Activated CD4-positive, alpha-beta T cell treated with anti-CD3 and anti-CD28 coated beads for 24 hours (primary cell): ENCODE measurements around the gene EGF.
"Not testable (repeated sequence)": the region's sequence is repeated elsewhere in the genome, so short reads cannot be mapped to it uniquely, and the experiment has no call there.

Experiments
- DNase-seq, 2 donors: peaks; one replicate each; pipeline ENCODE4 v3.0.0-alpha.2; 2020; ENCODE audit warnings: low read depth in 2 of 2

Gene EGF

DNA sequence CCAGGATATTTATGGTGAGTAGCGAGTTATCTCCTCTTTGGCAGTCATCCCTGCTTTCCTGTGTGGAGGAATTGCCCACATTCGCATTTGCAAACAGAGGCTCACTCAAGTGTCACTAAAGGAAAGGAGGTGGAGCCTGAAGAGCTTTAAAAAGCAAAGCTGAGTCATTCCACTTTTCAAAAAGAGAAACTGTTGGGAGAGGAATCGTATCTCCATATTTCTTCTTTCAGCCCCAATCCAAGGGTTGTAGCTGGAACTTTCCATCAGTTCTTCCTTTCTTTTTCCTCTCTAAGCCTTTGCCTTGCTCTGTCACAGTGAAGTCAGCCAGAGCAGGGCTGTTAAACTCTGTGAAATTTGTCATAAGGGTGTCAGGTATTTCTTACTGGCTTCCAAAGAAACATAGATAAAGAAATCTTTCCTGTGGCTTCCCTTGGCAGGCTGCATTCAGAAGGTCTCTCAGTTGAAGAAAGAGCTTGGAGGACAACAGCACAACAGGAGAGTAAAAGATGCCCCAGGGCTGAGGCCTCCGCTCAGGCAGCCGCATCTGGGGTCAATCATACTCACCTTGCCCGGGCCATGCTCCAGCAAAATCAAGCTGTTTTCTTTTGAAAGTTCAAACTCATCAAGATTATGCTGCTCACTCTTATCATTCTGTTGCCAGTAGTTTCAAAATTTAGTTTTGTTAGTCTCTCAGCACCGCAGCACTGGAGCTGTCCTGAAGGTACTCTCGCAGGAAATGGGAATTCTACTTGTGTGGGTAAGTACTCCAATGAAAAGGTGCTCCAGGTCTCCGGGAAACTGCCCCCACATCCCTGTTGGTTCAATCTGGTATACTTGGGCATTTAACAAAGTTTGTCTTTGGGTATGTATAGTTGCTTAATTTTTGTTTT, at the start of gene EGF:
Gene EGF, plus strand, starts transcription at position 178 of the 890 bp plus-strand sequence. Its CDS starts 453 bp downstream, at position 631.
- DNase-seq = no peak

DNA sequence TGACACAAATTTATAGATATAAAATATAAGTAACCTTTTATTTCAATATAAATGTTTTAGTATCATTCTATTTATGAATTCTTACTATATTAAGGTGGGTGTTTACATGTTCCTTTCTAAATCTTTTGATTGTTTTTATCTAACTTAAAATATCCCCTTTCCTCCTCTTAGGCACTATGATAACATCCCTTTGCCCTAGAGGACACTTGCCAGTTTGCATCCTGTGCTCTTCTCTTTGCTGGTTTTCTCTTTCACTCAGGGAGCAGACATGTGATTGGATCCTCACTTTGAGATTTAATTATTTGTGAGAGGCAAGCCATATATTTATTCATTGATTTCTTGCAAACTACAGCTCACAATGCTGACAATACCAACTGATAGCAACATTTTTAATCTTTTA, 48.5 kb upstream of the EGF start:
- no peak for DNase-seq

DNA sequence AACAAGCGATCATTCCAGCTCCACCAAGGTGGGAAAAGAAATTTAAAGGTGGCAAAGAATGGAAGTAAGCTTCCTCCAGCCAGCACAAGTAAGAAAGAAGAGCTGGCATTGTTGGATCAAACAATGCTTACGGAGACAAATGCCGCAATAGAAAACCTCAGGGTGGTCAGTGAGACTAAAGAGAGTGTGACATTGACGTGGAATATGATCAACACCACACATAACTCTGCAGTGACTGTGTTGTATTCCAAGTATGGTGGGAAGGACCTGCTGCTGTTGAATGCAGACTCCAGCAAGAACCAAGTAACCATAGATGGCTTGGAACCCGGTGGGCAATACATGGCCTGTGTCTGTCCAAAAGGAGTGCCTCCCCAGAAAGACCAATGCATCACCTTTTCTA, 42.6 kb upstream of the EGF start:
- no peak for DNase-seq

DNA sequence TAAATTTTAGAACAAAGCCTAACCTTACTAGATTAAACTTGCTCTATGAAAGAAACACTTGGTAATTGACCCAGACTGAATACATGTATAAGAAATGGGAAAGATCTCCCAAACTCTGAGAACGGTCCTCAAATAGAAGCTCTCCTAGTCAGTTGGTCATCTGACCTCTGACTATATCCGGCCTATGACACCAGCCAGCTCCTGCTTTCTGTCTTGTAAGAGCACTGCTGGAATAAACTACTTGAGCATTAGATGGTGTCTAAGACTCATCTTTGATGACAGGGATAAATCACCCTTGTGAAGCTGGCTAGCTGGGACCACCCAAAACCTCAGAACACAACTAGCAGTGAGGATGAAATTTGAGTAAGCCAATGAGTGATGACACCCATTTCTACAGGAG, 40.6 kb upstream of the EGF start:
- DNase-seq = no peak

DNA sequence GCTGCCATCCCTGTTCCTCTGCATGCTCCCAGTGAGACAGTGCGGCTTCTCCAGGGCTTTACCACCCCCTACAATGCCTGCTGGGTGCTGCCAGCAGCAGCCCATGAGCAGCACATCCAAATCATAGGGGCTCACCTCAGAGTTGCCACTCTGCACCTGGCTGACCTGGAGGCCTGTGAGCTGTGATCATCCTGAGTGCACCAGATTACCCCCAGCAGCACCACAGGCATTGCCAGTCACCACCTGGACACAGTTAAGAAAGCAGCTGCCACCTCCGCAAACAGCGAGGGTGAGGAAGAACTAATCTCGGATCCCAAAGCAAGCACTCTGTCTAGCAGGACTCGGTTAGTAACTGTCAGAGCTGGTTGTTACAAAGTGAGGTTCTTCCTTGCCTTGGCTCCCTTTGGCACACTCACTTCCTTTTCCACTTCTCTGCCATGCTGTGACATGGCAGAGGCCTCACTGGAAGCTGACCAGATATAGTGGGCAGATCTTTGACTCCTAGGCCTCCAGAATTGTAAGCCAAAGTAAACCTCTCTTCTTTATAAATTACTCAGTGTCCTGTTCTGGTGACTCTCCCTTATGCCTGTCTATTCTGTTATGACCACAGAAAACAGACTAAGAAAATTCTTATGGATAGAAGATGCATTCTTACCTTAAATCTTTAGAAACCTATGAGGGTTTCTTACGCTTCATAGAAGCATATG, 39.6 kb upstream of the EGF start:
- DNase-seq = no peak

DNA sequence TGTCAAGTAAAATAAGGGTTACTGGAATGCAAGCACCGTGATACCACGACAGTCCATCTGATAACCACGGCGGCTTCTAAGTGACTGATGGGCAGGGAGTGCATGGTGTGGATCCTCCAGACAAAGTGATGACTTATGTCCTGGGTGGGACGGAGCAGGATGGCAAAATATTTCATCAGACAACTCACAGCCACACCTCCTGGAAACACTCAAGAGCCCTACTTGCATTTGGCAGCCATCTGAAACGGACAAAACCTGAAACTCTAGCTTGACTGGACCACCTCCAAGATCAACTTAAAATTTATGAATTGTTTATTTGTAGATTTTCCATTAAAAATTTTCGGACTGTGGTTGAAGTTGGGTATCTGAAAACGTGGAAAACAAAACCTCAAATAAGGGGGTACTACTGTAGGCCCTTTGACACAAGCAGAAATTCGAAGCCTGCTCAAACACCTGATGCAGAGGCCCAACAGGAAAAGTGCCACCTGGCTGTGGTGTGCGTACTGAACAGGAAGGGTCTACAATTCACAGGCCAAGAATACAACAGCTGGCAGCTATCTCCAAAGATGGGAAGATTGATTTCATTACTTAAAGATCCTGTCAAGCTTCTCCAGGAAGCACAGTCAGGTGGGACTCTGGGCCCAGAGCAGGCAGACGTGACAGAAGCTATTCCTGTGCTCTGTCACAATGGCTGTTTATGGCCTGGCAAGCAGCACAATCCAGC, 38.7 kb upstream of the EGF start:
- no peak for DNase-seq

DNA sequence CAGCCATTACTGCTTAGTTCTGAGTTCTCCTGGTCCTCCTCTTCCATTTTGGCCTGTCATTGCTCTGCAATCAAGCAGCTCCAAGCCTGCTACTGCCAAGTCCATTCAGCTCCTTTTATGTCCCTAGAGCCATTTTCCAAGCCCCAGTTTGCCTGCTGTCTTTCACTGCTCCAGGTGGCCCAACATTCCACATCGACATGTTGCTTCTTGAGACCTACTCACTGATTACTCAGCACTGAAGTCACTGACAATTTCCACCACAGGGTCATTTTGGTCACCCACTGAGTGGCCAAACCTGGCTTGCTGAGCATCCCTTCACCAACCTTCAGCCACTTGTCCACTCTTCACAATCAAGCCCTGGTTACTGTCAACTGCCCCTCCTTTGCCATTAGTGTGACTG, 37.6 kb upstream of the EGF start:
- DNase-seq = no peak

DNA sequence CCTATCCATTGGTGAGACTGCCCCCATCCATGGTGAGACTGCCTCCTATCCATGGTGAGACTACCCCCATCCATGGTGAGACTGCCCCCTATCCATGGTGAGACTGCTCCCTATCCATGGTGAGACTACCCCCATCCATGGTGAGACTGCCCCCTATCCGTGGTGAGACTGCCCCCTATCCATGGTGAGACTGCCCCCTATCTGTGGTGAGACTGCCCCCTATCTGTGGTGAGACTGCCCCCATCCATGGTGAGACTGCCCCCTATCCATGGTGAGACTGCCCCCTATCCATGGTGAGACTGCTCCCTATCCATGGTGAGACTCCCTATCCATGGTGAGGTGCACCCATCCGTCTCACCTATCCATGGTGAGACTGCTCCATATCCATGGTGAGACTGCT, 37.1 kb upstream of the EGF start:
- DNase-seq = not testable (repeated sequence)

DNA sequence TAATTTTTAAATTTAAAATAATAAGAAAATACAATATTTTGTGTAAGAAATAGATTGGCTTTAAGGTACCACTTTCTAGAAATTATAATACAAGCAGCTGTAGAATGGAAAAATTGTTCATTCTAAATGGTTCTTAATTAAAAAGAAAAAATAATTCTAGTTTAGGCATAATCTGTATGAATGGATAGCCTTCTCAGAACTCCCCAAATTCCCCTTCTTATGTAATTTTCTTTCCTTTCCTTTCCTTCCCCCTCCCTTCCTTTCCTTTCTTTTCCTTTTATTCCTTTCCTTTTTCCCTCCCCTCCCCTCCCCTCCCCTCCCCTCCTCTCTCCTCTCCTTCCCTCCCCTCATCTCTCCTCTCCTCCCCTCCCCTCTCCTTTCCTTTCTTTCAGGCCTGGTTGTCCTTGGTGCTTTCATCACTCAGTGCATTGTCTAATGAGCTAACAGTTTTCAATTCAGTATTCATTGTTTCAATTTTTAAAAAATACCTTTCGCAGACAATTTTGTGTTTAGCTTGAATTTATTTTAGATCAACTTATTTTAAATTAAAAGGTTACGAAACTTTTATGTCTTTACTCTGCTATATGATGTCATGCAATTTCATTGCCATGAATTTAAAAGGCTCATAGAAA, 35.9 kb upstream of the EGF start:
- DNase-seq = no peak

DNA sequence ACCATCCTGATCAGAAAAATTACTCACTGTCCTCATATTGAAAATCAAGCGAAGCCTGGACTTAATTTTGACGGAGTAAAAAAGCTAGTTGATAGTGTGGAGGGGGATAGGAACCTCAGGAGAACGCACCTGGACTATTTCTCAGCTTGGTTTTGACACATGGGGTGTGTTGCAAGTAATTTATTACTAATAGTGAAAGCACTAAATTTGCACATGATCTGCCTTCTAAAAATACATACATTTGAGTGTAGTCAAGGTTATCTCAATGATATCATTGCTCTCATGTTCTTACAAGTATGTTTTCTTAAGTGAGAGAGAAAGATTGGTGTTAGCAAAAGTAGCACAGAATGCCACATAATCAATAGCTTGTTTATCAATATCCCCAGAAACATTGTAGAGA, 35.3 kb upstream of the EGF start:
- DNase-seq = no peak

DNA sequence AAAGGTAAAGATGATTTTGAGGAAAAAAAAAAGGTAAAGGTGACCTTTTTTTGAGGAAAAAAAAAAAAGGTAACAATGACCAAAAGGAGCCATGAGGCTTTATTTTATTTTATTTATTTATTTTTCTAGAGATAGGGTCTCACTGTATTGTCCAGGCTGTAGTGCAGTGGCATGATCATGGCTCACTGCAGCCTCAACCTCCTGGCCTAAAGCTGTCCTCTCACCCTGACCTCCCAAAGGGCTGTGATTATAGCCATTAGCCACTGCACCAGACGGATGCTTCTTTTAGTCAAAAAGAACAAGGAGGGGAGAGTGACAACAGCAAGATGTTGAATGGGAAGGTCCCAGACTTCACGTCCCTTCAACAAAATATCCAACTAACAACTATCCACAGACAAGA, 34.3 kb upstream of the EGF start:
- DNase-seq = no peak

DNA sequence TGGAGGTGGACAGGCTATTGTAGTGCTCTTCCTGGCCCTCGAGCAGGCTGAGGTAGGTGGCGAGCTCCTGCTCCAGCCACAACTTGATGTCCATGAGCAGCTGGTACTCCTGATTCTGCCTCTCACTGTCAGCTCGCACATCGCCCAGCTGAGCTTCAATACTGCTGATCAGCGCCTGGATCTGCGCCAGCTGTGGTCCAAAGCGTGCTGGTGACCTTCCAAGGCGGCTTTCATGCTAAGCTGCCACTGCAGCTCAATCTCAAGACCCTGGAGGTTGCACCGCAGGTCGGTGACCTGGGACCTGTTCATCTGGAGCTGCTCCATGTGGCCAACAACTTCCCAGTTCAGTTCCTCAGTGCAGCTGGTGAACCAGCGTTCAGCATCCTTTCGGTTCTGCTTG, 33.6 kb upstream of the EGF start:
- no peak for DNase-seq

DNA sequence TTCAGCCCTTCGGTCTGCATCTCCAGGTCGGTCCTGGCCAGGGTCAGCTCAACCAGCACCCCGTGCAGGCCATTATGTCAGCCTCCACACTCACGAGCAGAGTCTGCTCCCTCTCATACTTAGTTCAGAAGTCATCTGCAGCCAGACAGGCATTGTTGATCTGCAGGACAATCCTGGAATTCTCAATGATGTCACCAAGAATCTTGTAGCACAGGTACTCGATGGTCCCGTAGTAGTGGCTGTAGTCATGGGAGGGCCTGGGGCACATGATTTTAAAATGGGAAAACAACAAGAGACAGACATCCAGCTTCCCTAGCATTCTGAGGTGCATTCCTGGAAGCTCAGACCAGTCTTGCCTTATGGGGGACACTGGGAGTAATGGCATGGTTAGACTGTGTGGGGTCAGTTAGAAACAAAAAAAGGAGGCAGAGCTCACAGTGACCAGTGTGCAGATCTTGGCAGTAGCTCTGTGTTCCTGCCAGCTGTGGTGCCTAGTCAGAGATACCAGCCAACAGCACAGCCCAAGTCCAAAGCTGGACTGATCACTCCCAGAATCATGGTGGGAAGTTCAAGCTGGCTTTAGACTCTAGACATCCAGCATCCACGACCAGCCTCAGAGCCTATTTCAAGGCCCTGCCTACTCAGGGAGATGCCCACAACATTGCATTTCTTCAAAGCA, 32.9 kb upstream of the EGF start:
- DNase-seq = no peak

DNA sequence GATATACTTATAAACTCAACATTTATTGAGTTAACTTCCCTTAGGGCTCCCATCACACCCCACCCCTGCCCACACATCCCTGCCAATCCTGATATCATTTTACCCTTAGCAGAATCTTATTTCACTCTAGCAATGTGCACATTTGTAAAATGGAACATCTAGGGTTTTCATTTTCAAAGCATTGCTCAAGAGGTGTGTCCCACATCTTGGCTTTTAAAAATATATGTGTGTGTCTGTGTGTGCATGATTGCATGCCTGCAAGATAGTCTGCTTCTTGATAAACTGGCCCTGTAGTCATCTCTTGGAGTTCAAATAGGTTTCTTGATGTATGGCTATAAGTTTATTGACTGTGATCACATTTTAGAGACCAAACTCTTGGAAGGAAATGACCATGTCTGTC, 26.4 kb upstream of the EGF start:
- no peak for DNase-seq

DNA sequence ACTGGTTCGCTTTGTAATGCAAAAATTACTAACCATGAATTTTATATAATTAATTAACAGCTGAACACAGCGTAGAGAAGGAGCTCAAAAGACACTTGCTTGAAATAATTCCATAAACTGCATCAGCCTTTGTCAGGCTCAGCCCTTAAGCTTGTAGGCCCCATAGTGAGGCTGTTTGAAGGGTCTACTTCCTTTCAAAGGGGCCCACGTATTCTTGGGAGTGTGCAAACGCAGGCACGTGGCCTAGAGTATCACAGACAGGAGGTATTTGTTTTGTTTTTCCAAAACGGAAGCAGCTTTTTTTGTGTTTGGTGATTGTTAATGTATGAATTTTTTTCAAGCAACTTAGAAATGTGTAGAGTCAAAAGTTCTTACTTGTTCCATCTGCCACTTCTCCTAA, 25.6 kb upstream of the EGF start:
- no peak for DNase-seq

DNA sequence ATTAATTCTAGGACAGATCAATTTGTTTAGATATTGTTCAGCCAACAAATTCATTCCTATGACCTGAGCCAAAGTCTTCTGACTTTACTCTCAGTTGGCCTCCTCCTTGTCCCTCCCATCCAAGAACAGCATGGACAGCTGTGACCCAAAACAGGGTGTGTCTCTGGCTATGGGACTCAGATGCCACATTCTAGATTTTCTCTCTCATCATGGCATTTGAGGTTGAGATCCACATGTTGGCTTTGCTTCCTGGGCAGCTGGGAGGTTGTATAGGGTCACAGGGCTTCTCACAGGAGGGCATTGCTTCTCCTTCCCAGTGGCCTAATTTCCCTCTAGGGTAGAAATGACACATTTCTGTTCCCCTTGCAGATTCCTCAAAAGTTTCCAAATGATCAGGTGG, 22.6 kb upstream of the EGF start:
- no peak for DNase-seq

DNA sequence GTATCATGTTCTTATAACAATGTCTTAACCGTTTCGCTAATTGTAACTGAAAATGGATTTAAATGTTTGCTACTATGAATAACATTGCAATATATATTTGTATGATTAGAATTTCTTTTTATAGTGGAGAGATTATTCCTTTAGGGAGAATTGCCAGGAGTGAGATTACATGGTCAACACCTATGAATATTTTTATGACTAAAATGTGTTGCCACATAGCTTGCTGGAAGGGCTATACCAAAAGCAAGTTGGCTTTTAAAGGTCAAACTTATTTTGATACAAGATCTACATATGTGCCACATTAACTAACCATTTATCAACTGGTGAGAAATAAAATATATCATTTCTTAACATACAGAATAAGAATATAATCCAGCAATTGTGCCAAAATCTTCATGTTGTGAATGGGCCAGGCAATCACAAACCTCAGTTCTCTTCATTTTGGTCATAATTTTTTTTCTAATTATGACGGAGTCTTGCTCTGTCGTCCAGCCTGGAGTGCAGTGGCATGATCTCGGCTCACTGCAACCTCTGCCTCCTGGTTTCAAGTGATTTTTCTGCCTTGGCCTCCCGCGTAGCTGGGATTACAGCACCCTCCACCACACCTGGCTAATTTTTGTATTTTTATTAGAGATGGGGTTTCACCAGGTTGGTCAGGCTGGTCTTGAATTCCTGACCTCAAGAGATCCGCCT, 10.0 kb upstream of the EGF start:
- no peak for DNase-seq

DNA sequence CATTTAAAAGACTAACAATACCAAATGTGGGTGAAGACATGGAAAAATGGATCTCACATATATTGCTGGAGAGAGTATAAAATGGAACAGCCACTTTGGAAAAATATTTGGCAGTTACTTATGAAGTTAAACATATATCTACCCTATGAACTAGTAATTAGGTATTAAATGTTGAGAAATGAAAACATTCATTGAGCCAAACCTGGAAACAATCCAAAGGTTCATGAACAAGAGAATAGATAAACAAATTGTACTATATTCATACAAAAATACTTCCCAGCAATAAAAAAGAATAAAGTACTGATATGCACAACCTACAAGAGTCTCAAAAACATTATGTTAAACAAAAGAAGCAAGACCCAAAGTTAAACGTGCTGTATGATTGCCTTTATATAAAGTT, 4.0 kb upstream of the EGF start:
- no peak for DNase-seq

DNA sequence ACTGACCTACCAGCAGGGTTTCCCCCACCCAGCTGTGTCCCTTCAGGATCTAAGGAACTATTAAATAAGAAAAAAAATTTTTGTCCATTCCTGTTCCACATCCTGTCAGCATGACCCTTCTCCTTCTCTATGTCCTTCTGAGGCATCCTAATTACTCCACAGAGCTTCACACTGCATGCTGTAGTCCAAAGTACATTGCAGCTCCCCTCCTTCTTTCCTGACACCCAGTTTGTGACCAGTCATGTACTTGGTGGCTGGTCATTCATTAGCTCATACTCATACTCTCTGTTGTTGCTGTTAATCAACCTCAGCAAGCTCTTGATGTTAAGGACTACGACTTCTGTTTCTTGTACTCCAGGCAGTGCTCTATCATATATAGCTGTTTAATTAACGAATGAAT, 2.4 kb upstream of the EGF start:
- no peak for DNase-seq

DNA sequence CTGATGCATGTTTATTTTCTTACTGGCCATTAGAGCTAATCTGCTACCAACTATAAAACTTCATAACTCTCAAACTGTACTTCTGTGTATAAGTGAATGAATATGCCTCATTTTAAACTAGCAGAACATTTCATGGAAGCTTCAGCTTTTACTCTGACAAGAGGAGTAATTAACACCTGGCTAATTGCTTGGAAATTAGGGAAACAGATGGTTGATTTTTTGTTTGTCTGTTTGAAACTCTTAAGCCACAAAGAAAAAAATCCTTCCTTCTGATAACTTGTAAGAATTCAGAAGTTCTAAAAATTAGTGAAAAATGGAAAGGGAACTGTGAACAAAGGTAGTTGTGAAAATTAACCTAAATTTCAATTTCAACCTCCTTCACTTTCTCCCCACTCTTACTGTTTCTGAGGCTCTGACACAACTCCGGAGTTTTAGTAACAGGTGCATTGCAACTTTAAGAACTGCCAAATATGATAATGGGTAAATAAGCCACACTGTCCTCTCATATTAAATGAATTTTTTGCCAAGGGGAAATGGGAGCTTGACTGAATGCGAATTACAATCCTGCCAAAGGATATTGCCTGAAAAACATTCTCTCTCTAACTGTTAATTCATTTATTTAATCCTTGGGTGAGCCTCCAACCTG, 1.0 kb downstream of the EGF start:
- DNase-seq = no peak

DNA sequence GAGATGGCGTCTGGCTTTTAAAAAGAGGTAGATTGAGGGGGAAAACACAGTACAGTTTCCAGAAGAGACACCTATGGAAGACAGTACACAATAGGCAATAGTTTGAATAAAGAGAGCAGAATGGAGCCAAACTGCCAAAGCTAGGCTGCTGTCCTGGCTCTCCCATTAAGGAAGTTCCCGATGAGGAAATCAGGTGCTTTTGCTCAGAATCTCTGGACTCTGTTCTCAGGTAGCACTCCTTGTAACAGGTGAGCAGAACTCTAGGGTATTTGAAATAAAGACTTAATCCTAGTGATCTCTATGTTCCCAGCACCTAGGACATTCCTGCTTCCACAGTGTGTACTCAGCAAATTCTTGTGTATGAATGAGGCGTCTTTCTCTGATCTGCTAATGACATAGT, 1.6 kb downstream of the EGF start:
- DNase-seq = no peak
